AG20443 (cell line): ENCODE measurements around the gene TFAP2D.

Experiments
- DNase-seq: peaks from one replicate; pipeline ENCODE4 v3.0.0; 2012; ENCODE audit warnings: low spot score, mixed read lengths

Gene TFAP2D

GRCh38 chr6:50819466-50819903 is 106.2 kb downstream of the TFAP2D start:
- DNase-seq = peak; percentile 52

GRCh38 chr6:50819904-50820868 is 106.9 kb downstream of the TFAP2D start:
- no peak for DNase-seq

DNA sequence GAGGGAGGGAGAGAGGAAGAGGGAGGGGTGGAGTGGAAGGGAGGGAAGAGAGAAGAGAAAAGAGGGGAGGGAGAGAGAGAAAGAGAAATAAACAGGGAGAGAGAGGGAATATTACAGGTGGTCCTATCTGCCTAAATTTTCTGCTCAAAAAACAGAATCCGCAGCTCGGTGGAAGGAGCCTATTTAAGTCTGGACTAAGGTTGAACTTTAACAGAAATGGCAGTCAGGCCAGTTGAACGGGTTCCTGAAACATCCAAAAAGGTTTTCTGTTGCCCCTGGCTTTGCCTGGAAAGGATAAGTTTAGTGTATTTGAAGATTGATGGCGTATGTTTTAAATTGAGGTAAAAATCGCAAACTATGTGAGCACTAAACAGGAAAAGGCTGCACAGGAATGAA is 107.5 kb downstream of the TFAP2D start:
- DNase-seq = no peak

GRCh38 chr6:50821441-50822077 is 108.2 kb downstream of the TFAP2D start:
- DNase-seq = no peak

GRCh38 chr6:50822078-50822476 is 108.8 kb downstream of the TFAP2D start:
- no peak for DNase-seq
